Measurements from ENCODE around the gene CAMK2N2.
A peak's percentile ranks its signal among the peaks of the same experiment; 100 is the strongest.
"Not testable (repeated sequence)": the region's sequence is repeated elsewhere in the genome, so short reads cannot be mapped to it uniquely, and the experiment has no call there.

The CAMK2N2 gene

DNA sequence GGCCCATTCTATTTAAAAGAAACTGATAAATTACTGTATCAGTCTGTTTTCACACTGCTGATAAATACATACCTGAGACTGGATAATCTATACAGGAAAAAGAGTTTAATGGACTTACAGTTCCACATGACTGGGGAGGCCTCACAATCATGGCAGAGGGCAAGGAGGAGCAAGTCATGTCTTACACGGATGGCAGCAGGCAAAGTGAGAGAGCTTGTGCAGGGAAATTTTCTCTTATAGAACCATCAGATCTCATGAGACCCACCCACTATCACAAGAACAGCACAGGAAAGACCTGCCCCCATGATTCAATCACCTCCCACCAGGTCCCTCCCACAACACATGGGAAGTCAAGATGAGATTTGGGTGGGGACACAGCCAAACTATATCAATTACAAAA is 5.9 kb upstream of the CAMK2N2 start:
- not testable (repeated sequence) for DNase-seq

- no peak for DNase-seq
These were observed 1.4 kb upstream of the CAMK2N2 start for GRCh38 chr3:184262764-184263179.

- peak; percentile 62 for DNase-seq
These were observed 756 bp upstream of the CAMK2N2 start for GRCh38 chr3:184261854-184262763.

GRCh38 chr3:184260724-184261269 is 556 bp downstream of the CAMK2N2 start:
- DNase-seq: no peak

DNA sequence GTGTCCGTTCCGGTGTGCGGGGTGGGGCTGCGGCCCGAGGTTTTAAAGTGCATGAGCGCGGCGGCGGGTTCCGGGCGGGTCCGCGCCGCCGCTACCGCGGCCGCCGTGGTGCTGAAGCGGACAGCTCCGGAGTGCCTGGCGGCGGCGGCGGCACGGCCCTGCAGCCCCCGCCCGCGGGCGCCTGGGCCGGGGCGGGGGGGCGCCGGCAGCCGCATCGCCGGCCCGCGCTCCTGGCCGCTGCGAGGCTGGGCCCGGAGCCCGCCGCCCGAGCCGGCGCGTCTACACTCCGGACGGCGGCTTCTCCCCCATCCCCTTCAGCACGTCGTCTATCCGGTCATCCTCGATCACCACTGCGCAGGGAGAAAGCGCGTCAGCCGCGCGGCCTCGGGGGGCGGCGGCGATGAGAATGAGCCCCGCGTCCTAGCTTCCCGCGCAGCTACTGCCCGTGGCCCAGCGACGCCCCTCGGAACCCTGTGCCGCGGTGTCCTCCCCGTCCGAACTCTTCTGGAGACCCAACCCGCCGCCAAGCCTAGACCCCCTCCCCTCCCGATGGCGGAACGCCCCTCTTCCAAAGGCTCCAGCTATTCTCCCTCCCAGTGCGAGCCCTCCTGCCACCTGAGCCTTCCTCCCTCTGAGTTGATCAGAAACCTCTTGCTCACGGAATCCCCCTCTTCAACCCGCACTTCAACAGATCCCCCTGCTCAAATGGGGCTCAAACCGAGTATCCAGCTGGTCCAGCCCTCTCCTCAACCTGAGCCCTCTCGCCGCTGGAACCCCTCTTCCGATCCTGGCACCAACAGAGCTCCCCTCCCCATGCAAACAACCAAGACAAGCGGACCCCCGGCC is 1.3 kb downstream of the CAMK2N2 start:
- no peak for DNase-seq

GRCh38 chr3:184259396-184259877 is 1.9 kb downstream of the CAMK2N2 start:
- no peak for DNase-seq

DNA sequence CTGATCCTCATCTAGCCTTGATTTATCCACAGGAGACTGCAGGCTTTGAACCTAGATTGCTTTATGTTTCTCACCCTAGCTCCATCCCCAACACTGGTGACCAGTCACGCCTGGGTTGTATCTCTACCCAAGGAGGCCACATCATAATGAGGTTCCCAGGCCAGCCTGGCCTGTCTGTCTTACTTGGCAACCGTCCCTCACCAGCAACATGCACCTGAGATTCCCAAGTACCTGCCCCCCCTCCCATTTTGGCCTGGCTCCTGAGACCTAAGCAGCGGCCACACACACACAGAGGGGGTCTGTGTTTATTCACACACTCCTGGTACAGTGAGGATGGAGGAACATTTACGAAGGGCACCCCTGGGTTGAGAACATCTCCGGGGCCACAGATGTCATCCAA is 2.4 kb downstream of the CAMK2N2 start:
- DNase-seq: no peak

DNA sequence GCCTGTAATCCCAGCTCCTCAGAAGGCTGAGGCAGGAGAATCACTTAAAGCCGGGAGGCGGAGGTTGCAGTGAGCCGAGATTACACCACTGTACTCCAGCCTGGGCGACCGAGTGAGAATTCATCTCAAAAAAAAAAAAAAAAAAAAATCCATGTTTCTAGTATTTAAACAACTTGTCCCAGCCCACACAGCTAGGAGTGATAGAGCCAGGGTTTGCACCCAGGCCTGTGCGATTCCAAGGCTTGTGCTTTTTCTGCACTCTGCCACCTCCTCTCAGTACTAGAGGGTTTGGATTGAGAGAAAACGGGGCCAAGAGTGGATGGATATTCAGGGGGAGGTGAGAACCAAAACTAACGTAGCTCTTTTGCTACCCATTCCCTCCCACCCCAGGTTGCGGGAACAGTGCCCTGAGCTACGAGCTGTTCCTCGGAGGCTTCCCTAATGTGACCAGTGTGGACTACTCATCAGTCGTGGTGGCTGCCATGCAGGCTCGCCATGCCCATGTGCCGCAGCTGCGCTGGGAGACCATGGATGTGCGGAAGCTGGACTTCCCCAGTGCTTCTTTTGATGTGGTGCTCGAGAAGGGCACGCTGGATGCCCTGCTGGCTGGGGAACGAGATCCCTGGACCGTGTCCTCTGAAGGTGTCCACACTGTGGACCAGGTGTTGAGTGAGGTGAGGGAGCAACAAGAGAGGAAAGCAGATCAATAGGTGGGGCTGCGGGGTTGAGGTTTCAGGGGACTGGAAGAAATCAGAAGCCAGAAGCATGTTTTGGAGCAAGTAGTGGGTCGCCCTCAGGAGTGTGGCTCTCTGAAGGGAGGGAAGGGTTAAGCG is 4.1 kb downstream of the CAMK2N2 start:
- no peak for DNase-seq

DNA sequence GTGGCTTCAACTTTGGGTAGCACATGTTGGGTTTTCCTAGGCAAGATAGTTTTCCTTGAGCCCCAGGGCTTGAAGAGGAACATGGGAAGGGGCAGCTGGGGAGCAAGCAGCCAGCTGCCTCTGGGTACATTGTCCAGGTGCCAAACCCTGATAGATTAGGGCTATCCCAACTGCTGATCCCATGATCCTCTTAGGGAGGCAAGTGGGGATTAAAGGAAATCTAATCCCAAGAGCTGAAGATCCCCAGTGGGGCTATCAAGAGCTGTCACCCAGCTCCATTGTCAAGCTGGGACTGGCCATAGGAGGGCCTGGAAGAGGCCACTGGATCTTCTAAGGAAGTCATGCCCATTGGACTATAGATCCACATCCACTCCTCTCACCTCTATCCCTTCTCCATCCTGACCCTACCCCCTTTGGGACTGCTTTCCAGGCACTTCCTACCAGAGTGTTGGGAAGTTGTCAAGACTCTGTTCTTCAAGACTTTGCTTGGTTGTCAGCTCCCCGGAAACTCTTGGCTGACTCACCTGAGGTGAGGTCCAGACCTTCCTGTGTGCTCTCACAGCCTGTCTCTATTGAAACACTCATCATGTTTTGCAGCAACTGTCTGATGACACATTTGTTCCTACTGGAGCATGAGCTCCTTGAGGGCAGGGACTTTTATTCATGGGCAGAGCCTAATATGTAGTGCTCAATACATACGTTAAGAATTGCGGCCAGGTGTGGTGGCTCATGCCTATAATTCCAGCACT is 5.9 kb downstream of the CAMK2N2 start:
- DNase-seq: no peak

DNA sequence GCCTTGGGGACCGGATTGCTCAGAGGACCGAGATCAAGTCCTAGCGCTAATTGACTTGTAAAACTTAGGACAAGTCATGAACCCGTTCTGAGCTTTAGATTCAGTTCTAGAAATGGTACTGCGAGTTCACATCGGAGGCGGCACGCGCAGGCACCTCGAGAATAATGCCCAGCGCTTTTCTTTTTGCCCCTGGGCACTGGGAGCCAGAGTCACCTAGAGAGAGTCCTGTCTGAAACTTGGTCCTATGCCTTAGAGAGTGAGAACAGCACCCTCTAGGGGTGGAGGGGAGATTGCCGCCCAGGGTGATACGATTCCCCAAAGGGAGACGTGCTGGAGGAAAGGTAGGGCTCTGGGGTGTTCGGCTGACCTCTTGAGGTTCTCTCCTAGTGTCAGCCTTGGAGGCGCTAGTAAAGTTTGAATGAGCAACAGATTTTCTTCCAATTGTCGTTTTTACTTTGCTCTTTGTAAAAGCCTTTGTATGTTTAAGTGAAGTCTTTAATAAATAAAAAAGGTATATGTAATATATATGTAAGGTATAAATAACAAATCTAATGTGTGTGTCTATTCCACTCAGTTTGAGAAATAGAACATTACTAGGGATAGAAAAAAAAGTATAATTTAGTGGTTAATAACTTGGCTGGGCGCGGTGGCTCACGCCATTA is 11.1 kb downstream of the CAMK2N2 start:
- peak; percentile 81 for DNase-seq

GRCh38 chr3:184249412-184250166 is 11.8 kb downstream of the CAMK2N2 start, which contains the start of gene EEF1AKMT4:
Gene EEF1AKMT4 (plus strand): TSS chr3:184249672. CDS start chr3:184249695, 23 bp downstream.
- peak; percentile 91 for DNase-seq

- no peak for DNase-seq
These were observed 12.6 kb downstream of the CAMK2N2 start, which contains the start of gene ALG3 for GRCh38 chr3:184248454-184249411. Gene ALG3 (minus strand): TSS chr3:184248962. CDS start chr3:184248940, 22 bp downstream.

DNA sequence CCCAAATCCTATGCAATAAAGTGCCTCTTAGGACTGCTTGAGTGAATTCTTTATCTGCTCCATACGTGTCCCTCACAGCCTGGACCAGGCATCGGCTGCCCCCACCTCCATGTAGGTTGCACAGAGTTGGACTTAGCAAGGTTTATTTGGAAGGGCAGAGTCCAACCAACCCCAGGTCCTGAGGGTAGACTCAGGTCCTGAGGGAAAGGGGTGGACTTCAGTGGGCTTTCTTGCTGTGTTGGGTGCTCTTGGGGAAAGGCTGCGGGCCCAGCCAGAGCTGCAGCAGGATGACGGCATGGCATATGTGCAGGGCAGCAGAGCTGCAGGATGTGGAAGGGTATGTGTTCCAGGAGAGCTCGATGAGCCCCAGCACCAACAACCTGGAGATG is 19.1 kb downstream of the CAMK2N2 start:
- no peak for DNase-seq

DNA sequence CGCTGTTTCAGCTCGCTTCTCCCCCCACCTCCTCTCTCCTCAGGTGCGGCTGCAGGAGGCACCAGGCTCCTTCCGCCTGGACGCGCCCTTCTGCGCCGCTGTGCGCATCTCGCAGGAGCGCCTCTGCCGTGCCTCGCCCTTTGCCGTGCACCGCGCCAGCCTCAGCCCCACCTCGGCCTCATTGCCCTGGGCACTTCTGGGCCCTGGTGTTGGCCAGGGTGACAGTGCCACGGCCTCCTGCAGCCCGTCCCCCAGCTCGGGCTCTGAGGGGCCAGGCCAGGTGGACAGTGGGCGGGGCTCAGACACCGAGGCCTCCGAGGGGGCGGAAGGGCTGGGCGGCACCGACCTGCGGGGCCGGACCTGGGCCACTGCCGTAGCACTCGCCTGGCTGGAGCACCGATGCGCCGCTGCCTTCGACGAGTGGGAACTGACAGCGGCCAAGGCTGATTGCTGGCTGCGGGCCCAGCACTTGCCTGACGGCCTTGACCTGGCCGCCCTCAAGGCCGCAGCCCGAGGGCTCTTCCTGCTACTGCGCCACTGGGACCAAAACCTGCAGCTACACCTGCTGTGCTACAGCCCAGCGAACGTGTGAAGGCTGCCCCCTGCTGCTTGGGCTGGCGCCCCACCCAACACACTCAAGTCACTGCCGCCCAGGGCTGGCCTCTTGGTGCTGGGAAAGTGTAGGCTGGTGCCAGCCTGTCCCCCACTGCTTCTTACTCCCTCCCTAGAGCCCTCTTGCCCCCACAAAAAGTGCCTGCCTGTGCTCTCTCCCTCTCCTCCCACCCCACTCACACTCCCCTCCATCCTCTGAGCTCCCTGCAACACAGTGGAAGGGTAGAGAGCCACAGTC is 19.7 kb downstream of the CAMK2N2 start:
- DNase-seq: no peak

GRCh38 chr3:184241141-184241446 is 20.3 kb downstream of the CAMK2N2 start:
- no peak for DNase-seq

- DNase-seq: no peak
These were observed 20.8 kb downstream of the CAMK2N2 start for GRCh38 chr3:184240384-184241140.

- DNase-seq: no peak
These were observed 21.6 kb downstream of the CAMK2N2 start for GRCh38 chr3:184239708-184240107.
